Upper lobe of left lung (tissue), 6 donors: ENCODE measurements around the gene FADS6. TPM values are rescaled to one million over a fixed set of nuclear protein-coding genes. Genes with fewer than 3 reads are reported as not detected.

Experiments
- ATAC-seq, 2 donors: fragments of 200-7000 bp; cut with Tn5 transposase; one replicate each; pipeline ENCODE4 v1.9.1; 2022; ENCODE audit warnings: mild to moderate bottlenecking in 2 of 2, moderate library complexity in 2 of 2; ENCODE audit not compliant: low FRiP score in 2 of 2
- DNase-seq, 2 donors: peaks; one replicate each; pipeline ENCODE4 v3.0.0-alpha.2; 2019 to 2020
- H3K27ac ChIP-seq, 4 donors: fragments of 200-600 bp; sonication (generic); one replicate each; pipeline ENCODE4 v1.5.1; 2016 to 2019
- H3K27me3 ChIP-seq, 4 donors: fragments of 200-600 bp; sonication (generic); one replicate each; pipeline ENCODE4 v1.5.1; 2017 to 2019
- H3K36me3 ChIP-seq, 4 donors: fragments of 200-600 bp; sonication (generic); one replicate each; pipeline ENCODE4 v1.5.1; 2016 to 2019
- H3K4me1 ChIP-seq, 4 donors: fragments of 200-600 bp; sonication (generic); one replicate each; pipeline ENCODE4 v1.5.1; 2018 to 2019
- H3K4me3 ChIP-seq, 4 donors: fragments of 200-600 bp; sonication (generic); one replicate each; pipeline ENCODE4 v1.5.1; 2017 to 2019; ENCODE audit warnings: mild to moderate bottlenecking in 2 of 4, moderate library complexity in 1 of 4
- H3K9me3 ChIP-seq, 4 donors: fragments of 200-600 bp; sonication (generic); one replicate each; pipeline ENCODE4 v1.5.1; 2018 to 2019
- EP300 ChIP-seq, 4 donors: sonication (generic); formaldehyde crosslinking; IDR thresholded peaks; one replicate each; pipeline ENCODE4 v1.5.1; 2017; ENCODE audit warnings: antibody characterized with exemption in 4 of 4, control low read depth in 2 of 4
- POLR2A ChIP-seq, 4 donors: fragments of 450-650 bp; IDR thresholded peaks; one replicate each; pipeline ENCODE4 v1.5.1; 2016 to 2017; ENCODE audit warnings: antibody characterized with exemption in 4 of 4, mild to moderate bottlenecking in 2 of 4
- POLR2AphosphoS5 ChIP-seq, 2 donors: sonication (generic); formaldehyde crosslinking; IDR thresholded peaks; one replicate each; pipeline ENCODE4 v1.5.1; 2017; ENCODE audit warnings: antibody characterized with exemption in 2 of 2
- WGBS, 2 donors: methylation state at CpG; one replicate each; pipeline ENCODE4 v1.1.5; 2017 to 2018; 5-methylcytosine and 5-hydroxymethylcytosine counted together
- total RNA-seq, 6 donors: library from RNA; depleted of rRNA in 4 of 6; stranded (reverse); fragments of >200 nt in 4 of 6; gene quantifications; one replicate each; pipeline versions ENCODE4 v1.1.0 to v1.2.1, GENCODE V29; 2016 to 2021
- TF ChIP-seq, protein P1 (sequence below), 6 experiments: fragments of 450-650 bp in 4 of 6; fragments of 200-600 bp in 2 of 6; sonication (generic) in 2 of 6; IDR thresholded peaks; one replicate each; pipeline ENCODE4 v1.5.1; 2016 to 2019; ENCODE audit warnings: antibody characterized with exemption in 6 of 6
- donor health status: DM: no; HTN: no; CAD: no; lungs with moderate emphysema.
- donor health status: DM: no; HTN: yes; CAD: no; lungs with severe emphysema.

FADS6 gene
- total RNA-seq, 6 donors from 2014 or later, result not detected

DNA sequence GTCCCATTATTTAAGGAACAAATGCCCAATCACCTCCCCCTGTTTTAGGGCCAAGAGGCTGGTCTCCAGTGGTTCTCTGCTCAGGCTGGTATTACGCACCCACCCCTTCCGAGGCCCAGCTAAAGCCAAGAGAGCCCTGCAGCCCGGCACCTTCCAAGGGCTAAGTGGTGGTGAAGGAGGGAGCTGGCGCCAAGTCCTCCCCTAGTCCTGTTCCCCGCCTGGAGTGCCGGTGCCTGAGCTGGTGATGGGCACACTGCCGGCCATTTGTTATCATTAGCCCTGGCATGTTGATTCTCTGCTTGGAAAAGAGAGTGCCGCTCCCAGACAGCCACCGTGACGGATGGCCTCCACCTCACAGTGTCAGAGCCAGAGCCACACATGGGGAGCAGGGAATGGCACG is 65.6 kb downstream of the FADS6 start:
- peak in 1 of 2 donors; percentile 73 for DNase-seq
- H3K9me3 ChIP-seq, result no peaks in the 10 kb centered on the region
- H3K27ac ChIP-seq, result peak overlapping the region in 2 of 4 donors; percentile 1 to 7
- TF ChIP-seq, protein P1, sequence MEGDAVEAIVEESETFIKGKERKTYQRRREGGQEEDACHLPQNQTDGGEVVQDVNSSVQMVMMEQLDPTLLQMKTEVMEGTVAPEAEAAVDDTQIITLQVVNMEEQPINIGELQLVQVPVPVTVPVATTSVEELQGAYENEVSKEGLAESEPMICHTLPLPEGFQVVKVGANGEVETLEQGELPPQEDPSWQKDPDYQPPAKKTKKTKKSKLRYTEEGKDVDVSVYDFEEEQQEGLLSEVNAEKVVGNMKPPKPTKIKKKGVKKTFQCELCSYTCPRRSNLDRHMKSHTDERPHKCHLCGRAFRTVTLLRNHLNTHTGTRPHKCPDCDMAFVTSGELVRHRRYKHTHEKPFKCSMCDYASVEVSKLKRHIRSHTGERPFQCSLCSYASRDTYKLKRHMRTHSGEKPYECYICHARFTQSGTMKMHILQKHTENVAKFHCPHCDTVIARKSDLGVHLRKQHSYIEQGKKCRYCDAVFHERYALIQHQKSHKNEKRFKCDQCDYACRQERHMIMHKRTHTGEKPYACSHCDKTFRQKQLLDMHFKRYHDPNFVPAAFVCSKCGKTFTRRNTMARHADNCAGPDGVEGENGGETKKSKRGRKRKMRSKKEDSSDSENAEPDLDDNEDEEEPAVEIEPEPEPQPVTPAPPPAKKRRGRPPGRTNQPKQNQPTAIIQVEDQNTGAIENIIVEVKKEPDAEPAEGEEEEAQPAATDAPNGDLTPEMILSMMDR (IDR thresholded peaks at IDR 0.05), result no peak
- TF ChIP-seq POLR2A (IDR thresholded peaks at IDR 0.05) (no peak), EP300 (IDR thresholded peaks at IDR 0.05) (no peak), POLR2AphosphoS5 (IDR thresholded peaks at IDR 0.05) (no peak)
- peak in 1 of 2 donors; percentile 42 for ATAC-seq
- peaks cover 0 to 37% (median 10%) of the 10 kb centered on the region in 4 donors for H3K36me3 ChIP-seq
- H3K4me1 ChIP-seq, result peaks cover 0 to 7% (median 2%) of the 10 kb centered on the region in 4 donors
- H3K27me3 ChIP-seq, result no peaks in the 10 kb centered on the region
- 76 to 86% methylated on average over 7 to 11 of the region's 11 CpGs for WGBS, 2 donors
- H3K4me3 ChIP-seq, result no peak overlapping the region

Other genes with a start within 250 kb of the FADS6 start
- 10 to 100 TPM; 14.5 to 70.2 (median 33.4) TPM for gene CD300LF, start 180.7 kb downstream of the FADS6 start, total RNA-seq
- gene RAB37, start 156.4 kb downstream of the FADS6 start, total RNA-seq, result 1 to 10 TPM; 1.1 to 7.1 (median 3.7) TPM
- gene NHERF1, start 145.0 kb downstream of the FADS6 start, total RNA-seq, result 10 to 100 TPM; 21.6 to 49.4 (median 34.8) TPM
- 10 to 100 TPM; 16.1 to 78.6 (median 41.7) TPM for gene NAT9, start 117.3 kb downstream of the FADS6 start, total RNA-seq
- gene GRIN2C, start 33.7 kb downstream of the FADS6 start, total RNA-seq, result under 1 TPM in 1 of 6 donors, not detected in 5; 0.17 TPM
- gene FDXR, start 20.6 kb downstream of the FADS6 start, total RNA-seq, result 10 to 100 TPM in 3 of 6 donors, 1 to 10 TPM in 3; 6.8 to 15.1 (median 10.8) TPM
- under 1 TPM in 1 of 6 donors, not detected in 5; 0.13 TPM for gene USH1G, start 29.6 kb upstream of the FADS6 start, total RNA-seq
- not detected for gene OTOP2, start 30.6 kb upstream of the FADS6 start, total RNA-seq
- gene OTOP3, start 42.3 kb upstream of the FADS6 start, total RNA-seq, result not detected
- gene HID1, start 79.1 kb upstream of the FADS6 start, total RNA-seq, result 10 to 100 TPM; 21.6 to 60.8 (median 33.3) TPM
- 10 to 100 TPM; 15.6 to 48.8 (median 24.7) TPM for gene CDR2L, start 94.0 kb upstream of the FADS6 start, total RNA-seq
- gene MRPL58, start 119.0 kb upstream of the FADS6 start, total RNA-seq, result 10 to 100 TPM; 10.5 to 41.0 (median 21.8) TPM
- gene ATP5PD, start 153.3 kb upstream of the FADS6 start, total RNA-seq, result 100 to 1,000 TPM; 126 to 198 (median 186) TPM
- 10 to 100 TPM; 17.8 to 26.1 (median 22.9) TPM for gene KCTD2, start 153.6 kb upstream of the FADS6 start, total RNA-seq
- 100 to 1,000 TPM in 4 of 6 donors, 10 to 100 TPM in 2; 40.6 to 234 (median 123) TPM for gene SLC16A5, start 194.3 kb upstream of the FADS6 start, total RNA-seq
- gene ARMC7, start 216.3 kb upstream of the FADS6 start, total RNA-seq, result 10 to 100 TPM in 5 of 6 donors, 1 to 10 TPM in 1; 7.3 to 29.5 (median 16.6) TPM
- gene NT5C, start 238.1 kb upstream of the FADS6 start, total RNA-seq, result 100 to 1,000 TPM in 2 of 6 donors, 10 to 100 TPM in 4; 46.4 to 113 (median 76.6) TPM